GM21786 (cell line): ENCODE measurements around the gene SERPINI1.

Source experiments
- ATAC-seq: cut with Tn5 transposase; IDR thresholded peaks from one replicate; pipeline ENCODE4 v1.9.1; 2021; ENCODE audit not compliant: unreplicated experiment

The SERPINI1 gene

GRCh38 chr3:167735233-167736138 is at the start of gene SERPINI1:
Gene SERPINI1, plus strand, starts transcription at chr3:167735721. Its CDS starts 53,408 bp downstream, at chr3:167789129.
- ATAC-seq = peak; percentile 60

- peak; percentile 100 for ATAC-seq
Measured at GRCh38 chr3:167691366-167691765, 44.2 kb upstream of the SERPINI1 start.

- no peak for ATAC-seq
Measured at GRCh38 chr3:167694121-167694520, 41.4 kb upstream of the SERPINI1 start.

GRCh38 chr3:167700046-167700445 is 35.5 kb upstream of the SERPINI1 start:
- ATAC-seq = no peak

- ATAC-seq = no peak
Measured at GRCh38 chr3:167700926-167701325, 34.6 kb upstream of the SERPINI1 start.

GRCh38 chr3:167705840-167706239 is 29.7 kb upstream of the SERPINI1 start:
- no peak for ATAC-seq

- no peak for ATAC-seq
Measured at GRCh38 chr3:167709690-167710089, 25.8 kb upstream of the SERPINI1 start.

- no peak for ATAC-seq
Measured at GRCh38 chr3:167710552-167710951, 25.0 kb upstream of the SERPINI1 start.

GRCh38 chr3:167711439-167711838 is 24.1 kb upstream of the SERPINI1 start:
- ATAC-seq = no peak

- no peak for ATAC-seq
Measured at GRCh38 chr3:167712445-167712844, 23.1 kb upstream of the SERPINI1 start.

GRCh38 chr3:167714871-167715270 is 20.6 kb upstream of the SERPINI1 start:
- ATAC-seq = no peak

GRCh38 chr3:167716920-167717319 is 18.6 kb upstream of the SERPINI1 start:
- ATAC-seq = no peak

- no peak for ATAC-seq
Measured at GRCh38 chr3:167718582-167718981, 16.9 kb upstream of the SERPINI1 start.

GRCh38 chr3:167723025-167723512 is 12.5 kb upstream of the SERPINI1 start:
- no peak for ATAC-seq

GRCh38 chr3:167723872-167724271 is 11.6 kb upstream of the SERPINI1 start:
- no peak for ATAC-seq

- ATAC-seq = no peak
Measured at GRCh38 chr3:167728176-167728575, 7.3 kb upstream of the SERPINI1 start.

GRCh38 chr3:167728632-167729323 is 6.7 kb upstream of the SERPINI1 start:
- no peak for ATAC-seq

GRCh38 chr3:167729591-167729990 is 5.9 kb upstream of the SERPINI1 start:
- no peak for ATAC-seq

GRCh38 chr3:167731393-167731792 is 4.1 kb upstream of the SERPINI1 start:
- ATAC-seq = no peak

- ATAC-seq = no peak
Measured at GRCh38 chr3:167732313-167733065, 3.0 kb upstream of the SERPINI1 start.

- ATAC-seq = no peak
Measured at GRCh38 chr3:167733961-167734497, 1.5 kb upstream of the SERPINI1 start.
